Spleen (tissue), 11 donors: ENCODE data around the gene CCNE1. TPM values are rescaled to one million over a fixed set of nuclear protein-coding genes. Genes with fewer than 3 reads are reported as not detected.

Experiments used
- DNase-seq: peaks from one replicate; pipeline ENCODE4 v3.0.0-alpha.2; 2020
- H3K27ac ChIP-seq, 8 donors: fragments of 200-600 bp; sonication (generic) in 7 of 8; 1 replicate in 4 of 8; 2 replicates in 4 of 8; pipeline versions ENCODE4 v1.5.0 to v1.8.0; 2016 to 2021; ENCODE audit warnings: inconsistent platforms in 4 of 8, mild to moderate bottlenecking in 4 of 8, moderate library complexity in 1 of 8
- H3K27me3 ChIP-seq, 7 donors: fragments of 200-600 bp; sonication (generic) in 6 of 7; replicated peaks in 1 of 7; 1 replicate in 4 of 7; 2 replicates in 3 of 7; pipeline versions ENCODE4 v1.5.0 to v1.8.0; 2016 to 2021; ENCODE audit warnings: inconsistent platforms in 3 of 7, mild to moderate bottlenecking in 1 of 7
- H3K36me3 ChIP-seq, 6 donors: fragments of 200-600 bp; sonication (generic) in 5 of 6; 1 replicate in 4 of 6; 2 replicates in 2 of 6; pipeline versions ENCODE4 v1.5.0 to v1.8.0; 2016 to 2021; ENCODE audit warnings: inconsistent platforms in 2 of 6
- H3K4me1 ChIP-seq, 6 donors: fragments of 200-600 bp; sonication (generic) in 5 of 6; 1 replicate in 3 of 6; 2 replicates in 3 of 6; pipeline versions ENCODE4 v1.5.0 to v1.8.0; 2016 to 2021; ENCODE audit warnings: inconsistent platforms in 3 of 6
- H3K4me3 ChIP-seq, 8 donors: fragments of 200-600 bp; sonication (generic) in 7 of 8; 1 replicate in 4 of 8; 2 replicates in 4 of 8; pipeline versions ENCODE4 v1.5.0 to v1.8.0; 2016 to 2021; ENCODE audit warnings: inconsistent platforms in 4 of 8, mild to moderate bottlenecking in 4 of 8, moderate library complexity in 2 of 8
- H3K9me3 ChIP-seq, 8 donors: fragments of 200-600 bp; sonication (generic) in 7 of 8; 1 replicate in 4 of 8; 2 replicates in 4 of 8; pipeline versions ENCODE4 v1.5.0 to v1.8.0; 2016 to 2021; ENCODE audit warnings: inconsistent platforms in 4 of 8
- POLR2A ChIP-seq, 3 donors: fragments of 450-650 bp; IDR thresholded peaks; one replicate each; pipeline ENCODE4 v1.5.1; 2017; ENCODE audit warnings: antibody characterized with exemption in 3 of 3, mild to moderate bottlenecking in 1 of 3
- POLR2AphosphoS5 ChIP-seq, 3 donors: sonication (generic); formaldehyde crosslinking; IDR thresholded peaks; one replicate each; pipeline ENCODE4 v1.5.1; 2017; ENCODE audit warnings: antibody characterized with exemption in 3 of 3
- WGBS, 5 donors: extraction: QIAGEN DNeasy Blood & Tissue Kit in 3 of 5; methylation state at CpG; one replicate each; pipeline versions ENCODE4 v1.1.5 to v1.1.7; 2013 to 2018; 5-methylcytosine and 5-hydroxymethylcytosine counted together
- intact Hi-C: fragments of 100-400 bp; cut with DNase I; formaldehyde crosslinking; loops from one replicate; pipeline ENCODE4 v1.15.0; 2023; ENCODE audit warnings: low total_unique reads
- polyA plus RNA-seq, 3 donors: library from polyadenylated mRNA; stranded (reverse); fragments of 200-250 nt; gene quantifications; one replicate each; pipeline ENCODE4 v1.2.1, GENCODE V29; 2013
- total RNA-seq, 7 donors: library from RNA; depleted of rRNA in 3 of 7; stranded (reverse); fragments of >200 nt in 3 of 7; fragmentation: NEBNext Ultra II Directional in 4 of 7; extraction: Animal tissue kit (Norgen Biotek cat#: 25700) in 4 of 7; gene quantifications; one replicate each; pipeline versions ENCODE4 v1.1.0 to v1.2.1, GENCODE V29; 2016 to 2021
- TF ChIP-seq, protein P1 (sequence below), 11 experiments: fragments of 200-600 bp in 7 of 11; fragments of 450-650 bp in 4 of 11; sonication (generic) in 4 of 11; IDR thresholded peaks in 8 of 11; conservative IDR thresholded peaks in 3 of 11; 1 replicate in 7 of 11; 2 replicates in 4 of 11; pipeline versions ENCODE4 v1.4.0 to v1.8.0; 2016 to 2021; ENCODE audit warnings: antibody characterized with exemption in 11 of 11, inconsistent platforms in 4 of 11, mild to moderate bottlenecking in 1 of 11
- donor health status: healthy with polysubstance abuse.
- donor health status: DM: no; HTN: no; CAD: no; lungs with moderate emphysema.
- donor health status: DM: no; HTN: no; CAD: no.
- donor health status: Bipolar disorder and iron deficiency.
- donor health status: healthy.
- donor health status: DM: no; HTN: no; CAD: no.
- donor health status: DM: yes; HTN: yes; CAD: no.

CCNE1 gene
- total and polyA plus RNA-seq, 10 donors: 2.3 to 4.8 (median 3.9) TPM

DNA sequence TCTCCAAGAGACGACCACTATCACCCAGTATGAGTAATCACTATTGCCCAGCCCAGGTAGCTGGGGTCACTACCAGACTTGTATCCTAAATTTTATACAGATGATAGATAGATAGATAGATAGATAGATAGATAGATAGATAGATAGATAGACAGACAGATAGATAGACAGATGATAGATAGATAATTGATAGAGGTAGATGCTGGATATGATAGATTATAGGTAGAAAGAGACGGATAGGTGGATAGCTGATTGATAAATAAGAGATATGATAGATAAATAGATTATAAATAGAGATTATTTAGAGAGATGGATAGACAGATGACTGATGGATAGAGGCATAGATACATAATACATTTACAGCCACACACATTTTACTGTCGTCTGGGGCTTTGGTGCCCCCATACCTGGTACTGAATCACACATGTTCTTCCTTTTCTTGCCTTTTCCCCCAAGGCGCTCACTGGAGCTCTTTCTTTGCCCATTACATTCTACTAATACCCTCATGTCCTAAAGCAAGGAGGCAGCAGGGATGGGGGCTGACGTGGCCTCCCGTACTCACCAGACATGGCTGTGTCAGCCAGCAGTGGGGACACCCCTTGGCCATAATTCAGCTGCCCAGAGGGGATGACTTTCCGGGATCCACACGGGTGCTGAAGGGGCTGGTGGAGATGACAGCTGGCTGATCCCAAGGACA lies 44.6 kb upstream of the CCNE1 start:
- H3K36me3 ChIP-seq: no peaks in the 10 kb centered on the region
- TF ChIP-seq POLR2A (IDR thresholded peaks at IDR 0.05) (no peak), POLR2AphosphoS5 (IDR thresholded peaks at IDR 0.05) (no peak)
- TF ChIP-seq, protein P1, sequence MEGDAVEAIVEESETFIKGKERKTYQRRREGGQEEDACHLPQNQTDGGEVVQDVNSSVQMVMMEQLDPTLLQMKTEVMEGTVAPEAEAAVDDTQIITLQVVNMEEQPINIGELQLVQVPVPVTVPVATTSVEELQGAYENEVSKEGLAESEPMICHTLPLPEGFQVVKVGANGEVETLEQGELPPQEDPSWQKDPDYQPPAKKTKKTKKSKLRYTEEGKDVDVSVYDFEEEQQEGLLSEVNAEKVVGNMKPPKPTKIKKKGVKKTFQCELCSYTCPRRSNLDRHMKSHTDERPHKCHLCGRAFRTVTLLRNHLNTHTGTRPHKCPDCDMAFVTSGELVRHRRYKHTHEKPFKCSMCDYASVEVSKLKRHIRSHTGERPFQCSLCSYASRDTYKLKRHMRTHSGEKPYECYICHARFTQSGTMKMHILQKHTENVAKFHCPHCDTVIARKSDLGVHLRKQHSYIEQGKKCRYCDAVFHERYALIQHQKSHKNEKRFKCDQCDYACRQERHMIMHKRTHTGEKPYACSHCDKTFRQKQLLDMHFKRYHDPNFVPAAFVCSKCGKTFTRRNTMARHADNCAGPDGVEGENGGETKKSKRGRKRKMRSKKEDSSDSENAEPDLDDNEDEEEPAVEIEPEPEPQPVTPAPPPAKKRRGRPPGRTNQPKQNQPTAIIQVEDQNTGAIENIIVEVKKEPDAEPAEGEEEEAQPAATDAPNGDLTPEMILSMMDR (IDR thresholded peaks at IDR 0.05 in 8 of 11, conservative IDR thresholded peaks at IDR 0.05 in 3 of 11): no peak
- no peak overlapping the region for H3K4me3 ChIP-seq
- intact Hi-C loops: no loop called here
- no peaks in the 10 kb centered on the region for H3K9me3 ChIP-seq
- WGBS, 5 donors: 81 to 86% (median 83%) methylated on average over 8 of the region's 8 CpGs
- H3K27ac ChIP-seq: no peak overlapping the region
- no peak for DNase-seq
- H3K4me1 ChIP-seq: no peaks in the 10 kb centered on the region
- H3K27me3 ChIP-seq: peaks cover 0 to 5% (median 0%) of the 10 kb centered on the region in 7 donors

GRCh38 chr19:29768166-29768565 lies 43.6 kb upstream of the CCNE1 start:
- WGBS, 5 donors: 41 to 84% (median 81%) methylated on average over 3 to 10 of the region's 10 CpGs
- no peak for DNase-seq
- no peaks in the 10 kb centered on the region for H3K36me3 ChIP-seq

GRCh38 chr19:29769997-29770396 lies 41.8 kb upstream of the CCNE1 start:
- intact Hi-C loops: no loop called here
- Histone ChIP-seq H3K27ac (no peak overlapping the region), H3K36me3 (no peaks in the 10 kb centered on the region), H3K9me3 (no peaks in the 10 kb centered on the region), H3K4me3 (no peak overlapping the region), H3K27me3 (peaks cover 0 to 7% (median 0%) of the 10 kb centered on the region in 7 donors), H3K4me1 (no peaks in the 10 kb centered on the region)
- WGBS, 5 donors: 83 to 94% (median 88%) methylated on average over 7 to 8 of the region's 8 CpGs
- TF ChIP-seq POLR2AphosphoS5 (IDR thresholded peaks at IDR 0.05): no peak
- no peak for TF ChIP-seq POLR2A (IDR thresholded peaks at IDR 0.05)
- TF ChIP-seq, protein P1 (IDR thresholded peaks at IDR 0.05 in 8 of 11, conservative IDR thresholded peaks at IDR 0.05 in 3 of 11): no peak
- DNase-seq: no peak

More at GRCh38 chr19:29768166-29768565, 43.6 kb upstream of the CCNE1 start:
- TF ChIP-seq POLR2A (IDR thresholded peaks at IDR 0.05) (no peak), POLR2AphosphoS5 (IDR thresholded peaks at IDR 0.05) (no peak)
- TF ChIP-seq, protein P1 (IDR thresholded peaks at IDR 0.05 in 8 of 11, conservative IDR thresholded peaks at IDR 0.05 in 3 of 11): no peak
- intact Hi-C loops: no loop called here
- H3K27me3 ChIP-seq: peaks cover 0 to 5% (median 0%) of the 10 kb centered on the region in 7 donors
- no peaks in the 10 kb centered on the region for H3K9me3 ChIP-seq
- H3K4me1 ChIP-seq: no peaks in the 10 kb centered on the region
- H3K4me3 ChIP-seq: no peak overlapping the region
- no peak overlapping the region for H3K27ac ChIP-seq

DNA sequence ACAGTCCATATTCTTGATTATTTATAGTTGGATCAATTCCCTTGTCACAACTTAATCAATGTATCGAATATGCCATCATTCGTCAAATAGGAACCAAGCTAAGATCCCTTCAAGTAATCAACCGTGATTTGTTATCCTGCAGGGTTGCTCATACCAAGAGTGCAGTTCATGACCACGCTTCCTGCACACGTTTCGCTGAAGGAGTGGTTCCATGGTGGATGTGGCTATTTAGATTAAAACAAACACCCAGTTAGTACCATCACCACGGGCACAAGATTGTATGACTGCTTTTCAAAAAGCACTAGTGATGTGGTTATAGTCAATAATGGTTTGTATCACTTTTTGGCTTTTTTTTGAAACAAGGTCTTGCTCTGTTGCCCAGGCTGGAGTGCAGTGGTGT lies 41.1 kb upstream of the CCNE1 start:
- Histone ChIP-seq H3K4me1 (no peaks in the 10 kb centered on the region), H3K4me3 (no peak overlapping the region), H3K36me3 (no peaks in the 10 kb centered on the region), H3K9me3 (no peaks in the 10 kb centered on the region), H3K27ac (no peak overlapping the region), H3K27me3 (peaks cover 0 to 3% (median 0%) of the 10 kb centered on the region in 7 donors)
- TF ChIP-seq POLR2A (IDR thresholded peaks at IDR 0.05) (no peak), POLR2AphosphoS5 (IDR thresholded peaks at IDR 0.05) (no peak)
- TF ChIP-seq, protein P1 (IDR thresholded peaks at IDR 0.05 in 8 of 11, conservative IDR thresholded peaks at IDR 0.05 in 3 of 11): no peak
- no peak for DNase-seq
- WGBS, 5 donors: 60 to 84% (median 75%) methylated on average over 7 of the region's 7 CpGs
- intact Hi-C loops: no loop called here
